ENCODE measurements around the gene THEM5.

DNA sequence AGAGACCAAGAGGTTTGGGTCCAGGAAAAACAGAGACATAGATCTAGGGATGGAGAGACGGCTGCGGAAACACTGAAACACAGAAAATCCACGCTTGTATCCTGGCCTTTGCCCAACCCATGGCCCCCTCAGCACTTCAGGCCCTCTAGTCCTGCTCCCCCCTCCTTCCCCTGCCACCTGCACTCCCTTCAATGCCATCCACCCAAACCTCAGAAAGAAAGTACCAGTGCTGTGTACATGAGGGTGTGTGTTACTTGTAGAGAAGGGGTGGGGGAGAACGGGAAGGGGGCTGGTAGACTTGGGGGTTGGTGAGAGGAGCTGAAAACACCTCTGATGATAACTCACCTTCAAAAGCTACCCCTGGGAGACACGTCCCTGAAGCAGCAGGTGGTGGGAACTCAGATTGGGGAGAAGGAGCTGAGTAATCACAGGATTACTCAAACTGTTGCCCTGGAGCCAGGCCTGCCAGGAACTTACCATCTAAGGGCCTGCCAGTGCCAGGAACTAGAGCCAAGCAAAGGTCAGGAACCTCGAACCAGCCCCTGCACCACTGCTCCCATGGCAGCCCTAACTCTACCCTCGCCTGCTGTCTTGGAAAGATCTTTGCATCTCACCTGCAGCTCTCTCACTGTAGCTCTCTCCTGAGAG lies 33.4 kb downstream of the THEM5 start:
- TF ChIP-seq CTCF (conservative IDR thresholded peaks at IDR 0.05; ENCODE audit: low read depth, low read length) (no peak), EZH2 (IDR thresholded peaks at IDR 0.05; ENCODE audit: low read length, unreplicated experiment) (no peak)

Data from PC-3 (cell line).